Suprapubic skin (tissue), 3 donors: ENCODE data around the gene MORC2.

Source experiments
- POLR2A ChIP-seq, 2 donors: fragments of 450-650 bp; IDR thresholded peaks; one replicate each; pipeline ENCODE4 v1.6.1; 2017; ENCODE audit warnings: antibody characterized with exemption in 2 of 2, mild to moderate bottlenecking in 2 of 2, moderate library complexity in 2 of 2
- TF ChIP-seq, protein P1 (sequence below), 2 donors: fragments of 200-600 bp in 1 of 2; fragments of 450-650 bp in 1 of 2; sonication (generic) in 1 of 2; IDR thresholded peaks; one replicate each; pipeline ENCODE4 v1.5.1; 2016 to 2019; ENCODE audit warnings: antibody characterized with exemption in 2 of 2, mild to moderate bottlenecking in 1 of 2, moderate library complexity in 1 of 2

DNA sequence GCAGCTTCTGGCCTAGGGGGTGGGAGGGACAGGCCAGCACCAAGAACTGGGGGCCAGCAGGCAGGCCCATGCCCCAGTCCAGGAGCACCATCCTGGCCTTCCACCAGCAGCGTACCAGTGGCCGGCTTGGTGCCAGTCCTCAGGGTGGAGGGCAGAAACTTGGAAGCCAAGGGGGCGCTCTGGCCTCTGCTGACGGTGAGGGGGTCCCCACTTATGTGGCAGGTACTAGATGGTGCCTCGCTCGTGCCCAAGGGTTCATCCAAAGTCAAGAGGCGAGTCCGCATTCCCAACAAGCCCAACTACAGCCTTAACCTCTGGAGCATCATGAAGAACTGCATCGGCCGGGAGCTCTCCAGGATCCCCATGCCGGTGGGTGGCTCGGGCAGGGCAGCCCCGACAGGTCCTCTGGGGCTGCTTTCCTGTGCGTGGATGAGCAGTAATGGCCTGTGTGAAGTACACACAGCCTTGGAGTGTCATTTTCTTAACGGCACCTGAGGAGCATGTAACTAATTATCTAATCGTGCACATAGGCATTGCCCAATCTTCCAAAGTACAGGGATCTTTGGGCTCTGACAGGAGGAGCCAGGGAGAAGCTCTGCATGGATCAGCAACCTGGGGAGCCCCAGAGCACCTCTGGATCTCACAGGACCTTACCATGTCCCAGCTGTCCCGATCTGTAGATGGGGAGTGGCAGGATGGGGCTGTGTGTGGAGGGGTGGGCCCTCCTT, 79.1 kb downstream of the MORC2 start:
- TF ChIP-seq, protein P1, sequence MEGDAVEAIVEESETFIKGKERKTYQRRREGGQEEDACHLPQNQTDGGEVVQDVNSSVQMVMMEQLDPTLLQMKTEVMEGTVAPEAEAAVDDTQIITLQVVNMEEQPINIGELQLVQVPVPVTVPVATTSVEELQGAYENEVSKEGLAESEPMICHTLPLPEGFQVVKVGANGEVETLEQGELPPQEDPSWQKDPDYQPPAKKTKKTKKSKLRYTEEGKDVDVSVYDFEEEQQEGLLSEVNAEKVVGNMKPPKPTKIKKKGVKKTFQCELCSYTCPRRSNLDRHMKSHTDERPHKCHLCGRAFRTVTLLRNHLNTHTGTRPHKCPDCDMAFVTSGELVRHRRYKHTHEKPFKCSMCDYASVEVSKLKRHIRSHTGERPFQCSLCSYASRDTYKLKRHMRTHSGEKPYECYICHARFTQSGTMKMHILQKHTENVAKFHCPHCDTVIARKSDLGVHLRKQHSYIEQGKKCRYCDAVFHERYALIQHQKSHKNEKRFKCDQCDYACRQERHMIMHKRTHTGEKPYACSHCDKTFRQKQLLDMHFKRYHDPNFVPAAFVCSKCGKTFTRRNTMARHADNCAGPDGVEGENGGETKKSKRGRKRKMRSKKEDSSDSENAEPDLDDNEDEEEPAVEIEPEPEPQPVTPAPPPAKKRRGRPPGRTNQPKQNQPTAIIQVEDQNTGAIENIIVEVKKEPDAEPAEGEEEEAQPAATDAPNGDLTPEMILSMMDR (IDR thresholded peaks at IDR 0.05): no peak
- TF ChIP-seq POLR2A (IDR thresholded peaks at IDR 0.05): no peak
